ENCODE data around the gene PRPF40A.
"Not testable (repeated sequence)": the region's sequence is repeated elsewhere in the genome, so short reads cannot be mapped to it uniquely, and the experiment has no call there.

Gene PRPF40A

DNA sequence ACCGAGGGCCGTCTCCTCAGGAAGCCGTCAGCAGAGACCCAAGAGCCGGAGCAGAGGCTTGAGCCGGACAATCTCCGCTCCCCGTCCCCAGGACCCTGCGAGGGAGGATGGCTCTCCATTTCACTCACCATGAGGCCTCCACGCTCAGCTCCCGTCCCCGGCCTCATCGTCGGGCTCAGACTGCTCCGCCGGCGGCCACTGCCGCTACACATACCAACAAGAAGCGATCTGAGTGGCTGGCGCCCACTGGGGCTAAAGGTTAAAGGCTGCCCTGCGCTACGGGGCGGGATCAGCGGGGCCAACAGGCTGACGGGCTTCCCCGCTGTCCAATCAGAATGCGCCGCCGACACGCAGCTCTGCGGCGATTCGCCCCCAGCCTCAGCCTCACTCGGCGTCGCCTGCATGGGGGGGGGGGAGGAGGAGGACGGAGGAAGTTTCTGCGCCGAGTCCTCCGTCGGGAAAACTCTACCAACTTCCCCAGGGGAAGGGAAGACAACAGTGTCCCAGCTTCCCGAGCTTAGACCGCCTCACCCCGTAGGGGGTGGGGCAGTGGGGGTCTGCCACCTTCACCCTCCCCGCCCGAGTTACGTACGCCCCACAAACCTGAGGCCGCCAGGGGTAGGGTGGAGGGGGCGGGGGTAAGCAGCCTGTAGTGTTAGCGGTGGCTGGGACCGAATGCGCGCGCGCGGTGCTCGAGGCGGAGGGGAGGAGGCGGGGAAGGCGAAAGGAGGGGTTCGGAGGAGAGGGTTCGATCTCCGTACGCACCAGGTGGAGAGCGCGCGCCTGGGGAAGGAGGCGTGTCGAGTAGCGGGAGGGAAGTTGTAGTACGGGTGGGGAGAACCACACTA is at the start of gene PRPF40A:
Gene PRPF40A, minus strand, starts transcription at position 234 of the 848 bp plus-strand sequence. Its CDS starts 22 bp downstream, at position 212.
- TF ChIP-seq JUND (IDR thresholded peaks at IDR 0.05; ENCODE audit: low read depth), result no peak
- in situ Hi-C loops (cut with HindIII; ENCODE audit: low pct_unique_long_range_greater_than_20kb, low sequenced_read_pairs), result no loop called here
- peak; percentile 61 to 97 for DNase-seq (ENCODE audit: low read depth in 1 of 2, low spot score in 1 of 2)

DNA sequence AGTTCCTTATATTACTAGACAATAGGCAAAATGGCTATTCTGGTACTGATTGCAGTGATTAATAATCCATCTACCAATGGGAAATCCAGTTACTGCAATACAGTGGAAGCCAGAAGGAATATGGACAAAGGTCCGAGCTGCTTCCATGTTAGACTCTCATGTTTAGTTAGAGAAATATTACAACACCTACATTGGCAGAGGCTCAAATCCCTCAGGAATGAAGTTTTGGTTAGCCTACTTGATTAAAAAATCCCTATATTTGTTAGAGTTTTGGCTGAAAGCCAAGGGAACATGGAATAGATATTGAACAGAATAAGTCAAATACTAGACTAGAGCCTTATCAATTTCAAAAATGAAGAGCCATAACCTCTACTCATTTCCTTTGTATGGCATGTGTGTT is 49.7 kb upstream of the PRPF40A start:
- no peak for TF ChIP-seq JUND (IDR thresholded peaks at IDR 0.05; ENCODE audit: low read depth)
- no peak for DNase-seq (ENCODE audit: low read depth in 1 of 2, low spot score in 1 of 2)
- in situ Hi-C loops (cut with HindIII; ENCODE audit: low pct_unique_long_range_greater_than_20kb, low sequenced_read_pairs), result no loop called here

DNA sequence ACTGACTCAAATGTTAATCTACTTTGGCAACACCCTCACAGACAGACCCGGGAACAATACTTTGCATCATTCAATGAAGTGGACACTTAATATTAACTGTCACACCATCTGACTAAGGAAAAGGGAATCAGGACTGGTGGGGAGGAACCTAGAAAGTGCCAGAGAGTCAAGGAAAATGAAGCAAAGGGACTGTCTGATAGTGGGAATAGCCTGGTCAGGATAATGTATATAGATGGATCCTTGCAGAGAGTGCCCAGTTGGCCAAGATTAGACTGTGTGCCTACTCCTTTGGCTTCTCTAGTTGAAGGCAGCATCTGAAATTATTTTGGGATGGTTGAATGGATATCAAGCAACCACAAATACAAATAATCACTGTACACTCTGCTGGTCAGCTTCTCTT is 46.4 kb upstream of the PRPF40A start:
- no peak for DNase-seq (ENCODE audit: low read depth in 1 of 2, low spot score in 1 of 2)

DNA sequence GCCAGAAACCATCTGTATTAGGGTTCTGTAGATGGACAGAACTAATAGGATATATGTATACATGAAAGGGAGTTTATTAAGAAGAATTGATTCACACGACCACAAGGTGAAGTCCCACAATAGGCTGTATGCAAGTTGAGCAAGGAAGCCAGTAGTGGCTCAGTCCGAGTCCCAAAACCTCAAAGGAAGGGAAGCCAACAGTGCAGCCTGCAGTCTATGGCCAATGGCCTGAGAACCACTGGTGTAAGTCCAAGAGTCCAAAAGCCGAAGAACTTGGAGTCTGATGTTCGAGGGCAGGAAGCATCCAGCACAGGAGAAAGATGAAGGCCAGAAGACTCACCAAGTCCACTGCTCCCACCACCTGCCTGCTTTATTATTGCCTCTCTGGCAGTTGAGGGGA is 45.9 kb upstream of the PRPF40A start:
- DNase-seq (ENCODE audit: low read depth in 1 of 2, low spot score in 1 of 2); in situ Hi-C loops (cut with HindIII; ENCODE audit: low pct_unique_long_range_greater_than_20kb, low sequenced_read_pairs): not testable (repeated sequence)

More for the DNA sequence above, 46.4 kb upstream of the PRPF40A start:
- in situ Hi-C loops (cut with HindIII; ENCODE audit: low pct_unique_long_range_greater_than_20kb, low sequenced_read_pairs), result no loop called here
- no peak for TF ChIP-seq JUND (IDR thresholded peaks at IDR 0.05; ENCODE audit: low read depth)

DNA sequence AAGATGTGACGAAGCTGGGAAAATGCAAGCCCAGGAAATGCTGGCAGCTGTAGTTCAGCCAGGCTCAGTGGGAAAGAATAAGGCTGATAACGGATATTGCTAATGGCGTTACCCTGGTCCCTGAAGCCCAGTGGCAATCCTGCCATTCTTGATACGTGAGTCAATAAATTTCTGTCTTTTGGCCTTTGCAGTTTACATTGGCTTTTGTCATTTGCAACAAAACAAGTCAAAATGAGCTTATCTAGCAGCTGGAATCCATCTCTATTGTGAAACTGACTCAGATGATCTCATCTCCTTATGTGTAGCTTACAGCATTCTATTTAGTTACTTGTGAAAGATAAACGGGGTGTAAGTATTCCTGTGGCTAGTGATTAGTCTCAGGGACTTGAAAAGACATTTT is 44.9 kb upstream of the PRPF40A start:
- no peak for TF ChIP-seq JUND (IDR thresholded peaks at IDR 0.05; ENCODE audit: low read depth)
- in situ Hi-C loops (cut with HindIII; ENCODE audit: low pct_unique_long_range_greater_than_20kb, low sequenced_read_pairs), result no loop called here
- DNase-seq (ENCODE audit: low read depth in 1 of 2, low spot score in 1 of 2), result no peak

DNA sequence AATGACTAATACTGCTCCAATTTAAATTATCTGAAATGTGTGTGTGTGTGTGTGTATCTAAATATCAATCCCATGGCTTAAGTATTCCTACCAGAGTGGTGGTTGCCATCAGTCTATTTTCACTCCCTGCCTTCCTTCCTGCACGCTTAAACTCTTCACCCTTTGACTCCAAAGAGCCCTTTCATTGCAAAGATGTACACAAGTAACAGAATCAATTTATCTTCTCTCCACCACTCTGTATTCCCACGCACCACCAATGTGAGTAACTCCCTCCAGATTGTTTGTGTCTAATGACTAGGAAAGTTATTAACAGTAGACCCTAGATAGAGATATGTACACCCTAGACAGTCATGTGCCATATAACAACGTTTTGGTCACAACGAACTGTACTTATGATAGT is 44.0 kb upstream of the PRPF40A start:
- DNase-seq (ENCODE audit: low read depth in 1 of 2, low spot score in 1 of 2), result no peak
- in situ Hi-C loops (cut with HindIII; ENCODE audit: low pct_unique_long_range_greater_than_20kb, low sequenced_read_pairs), result no loop called here
- no peak for TF ChIP-seq JUND (IDR thresholded peaks at IDR 0.05; ENCODE audit: low read depth)

DNA sequence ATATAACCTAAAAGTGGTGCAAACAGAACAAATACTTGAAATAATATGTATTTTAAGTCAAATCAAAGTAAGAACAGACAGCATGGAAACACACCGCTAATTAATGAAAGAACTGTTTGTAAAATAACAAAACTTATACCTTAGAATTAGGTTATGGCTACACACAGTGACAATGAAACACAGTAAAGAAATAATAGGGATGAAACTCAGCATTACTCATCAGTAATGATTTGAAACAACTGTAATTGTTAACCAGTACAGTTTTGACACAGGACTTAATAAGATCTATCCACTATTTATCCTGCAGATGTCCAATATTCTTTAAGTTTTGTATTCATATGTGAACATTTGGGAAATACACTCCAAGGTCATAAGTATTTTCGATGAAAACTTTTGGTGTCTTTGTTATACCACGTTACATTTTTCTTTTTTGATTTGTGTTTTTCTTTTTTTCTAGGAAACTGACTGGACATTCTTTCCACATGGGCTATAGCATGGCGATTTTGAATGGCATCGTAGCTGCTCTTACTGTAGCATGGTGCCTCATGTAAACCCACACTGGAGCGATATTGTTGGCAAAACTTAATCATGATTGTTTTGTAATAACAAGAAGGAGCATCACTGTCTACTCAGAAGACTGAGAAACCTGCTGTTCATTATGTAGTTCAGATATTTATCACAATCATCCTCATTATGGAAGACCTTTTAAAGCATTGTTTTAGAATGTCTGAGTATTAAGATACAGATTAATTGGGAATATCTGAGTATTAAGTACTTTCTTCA is 42.2 kb upstream of the PRPF40A start:
- no peak for TF ChIP-seq JUND (IDR thresholded peaks at IDR 0.05; ENCODE audit: low read depth)
- DNase-seq (ENCODE audit: low read depth in 1 of 2, low spot score in 1 of 2), result no peak
- in situ Hi-C loops (cut with HindIII; ENCODE audit: low pct_unique_long_range_greater_than_20kb, low sequenced_read_pairs), result no loop called here

DNA sequence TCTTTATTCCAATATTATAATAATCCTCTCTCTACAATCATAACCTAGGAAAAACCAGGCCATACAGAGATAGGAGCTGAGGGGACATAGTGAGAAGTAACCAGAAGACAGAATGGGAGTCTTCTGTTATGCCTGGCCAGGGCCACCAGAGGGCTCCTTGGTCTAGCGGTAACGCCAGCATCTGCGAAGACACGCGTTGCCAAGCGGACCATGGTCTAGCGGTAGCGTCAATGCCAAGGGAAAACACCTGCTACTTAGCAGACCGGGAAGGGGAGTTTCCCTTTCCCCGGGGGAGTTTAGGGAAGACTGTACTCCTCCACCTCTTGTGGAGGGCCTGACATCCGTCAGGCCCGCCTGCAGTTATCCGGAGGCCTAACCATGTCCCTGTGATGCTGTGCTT is 37.8 kb upstream of the PRPF40A start:
- in situ Hi-C loops (cut with HindIII; ENCODE audit: low pct_unique_long_range_greater_than_20kb, low sequenced_read_pairs), result no loop called here

DNA sequence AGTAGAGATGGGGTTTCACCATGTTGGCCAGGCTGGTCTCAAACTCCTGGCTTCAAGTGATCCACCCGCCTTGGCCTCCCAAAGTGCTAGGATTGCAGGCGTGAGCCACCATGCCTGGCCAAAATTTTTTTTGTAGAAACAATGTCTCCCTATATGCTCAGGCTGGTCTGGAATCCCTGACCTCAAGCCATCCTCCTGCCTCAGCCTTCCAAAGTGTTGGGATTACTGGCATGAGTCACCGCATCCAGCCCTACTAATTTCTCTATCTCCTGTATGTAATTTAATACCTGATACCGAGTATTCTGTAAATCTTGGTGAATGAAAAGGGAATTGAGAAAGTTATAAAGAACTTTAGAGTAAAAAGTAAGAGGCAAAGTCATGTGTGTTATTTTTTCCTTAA is 30.5 kb upstream of the PRPF40A start:
- DNase-seq (ENCODE audit: low read depth in 1 of 2, low spot score in 1 of 2); in situ Hi-C loops (cut with HindIII; ENCODE audit: low pct_unique_long_range_greater_than_20kb, low sequenced_read_pairs): not testable (repeated sequence)

More for the DNA sequence above, 37.8 kb upstream of the PRPF40A start:
- TF ChIP-seq JUND (IDR thresholded peaks at IDR 0.05; ENCODE audit: low read depth), result no peak
- DNase-seq (ENCODE audit: low read depth in 1 of 2, low spot score in 1 of 2), result no peak

DNA sequence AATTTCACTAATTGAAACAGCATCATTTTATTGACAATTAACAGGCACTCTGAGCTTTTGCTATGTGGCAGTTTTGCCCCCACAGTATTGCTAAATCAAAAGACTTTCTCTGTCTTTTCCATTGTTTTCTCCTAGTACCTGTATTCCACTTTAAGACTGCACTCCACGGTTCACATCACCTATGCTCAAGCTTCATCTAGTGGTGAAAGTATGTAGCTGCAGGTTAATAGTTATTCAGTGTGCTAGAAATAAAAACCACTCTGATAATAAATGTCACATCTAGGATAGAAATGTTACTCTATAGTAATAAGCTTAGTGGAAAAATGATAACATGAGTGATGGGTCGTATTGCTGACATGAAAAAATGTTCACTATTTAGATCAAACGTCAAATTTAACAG is 25.7 kb upstream of the PRPF40A start:
- TF ChIP-seq JUND (IDR thresholded peaks at IDR 0.05; ENCODE audit: low read depth), result no peak
- in situ Hi-C loops (cut with HindIII; ENCODE audit: low pct_unique_long_range_greater_than_20kb, low sequenced_read_pairs), result no loop called here
- peak in 1 of 2 experiments; percentile 53 for DNase-seq (ENCODE audit: low read depth in 1 of 2, low spot score in 1 of 2)

DNA sequence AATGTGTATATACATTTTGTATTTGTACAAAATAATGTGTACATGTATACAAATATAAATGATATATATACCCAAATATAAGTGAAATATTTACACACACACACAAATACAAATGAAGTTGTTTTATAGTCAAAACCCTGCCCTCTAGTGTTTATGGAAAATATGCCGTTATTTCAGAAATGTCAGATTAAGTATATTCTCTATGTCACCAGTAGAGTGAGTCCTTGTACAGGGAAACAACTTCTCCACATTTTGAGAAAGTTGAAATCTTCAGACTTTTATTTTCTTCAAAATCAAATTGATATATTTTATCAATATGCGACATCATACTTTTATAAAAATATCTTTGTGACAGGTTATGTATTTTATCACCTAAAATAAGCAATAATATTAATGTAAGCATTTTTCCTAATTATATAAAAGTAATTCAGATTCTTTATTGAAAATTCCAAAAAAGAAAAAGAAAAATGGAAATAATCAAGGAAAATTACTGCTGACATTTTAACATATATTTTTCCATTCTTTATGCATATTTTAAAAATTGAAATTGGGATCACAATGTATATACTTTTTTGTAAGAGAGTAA is 23.6 kb upstream of the PRPF40A start:
- in situ Hi-C loops (cut with HindIII; ENCODE audit: low pct_unique_long_range_greater_than_20kb, low sequenced_read_pairs), result no loop called here
- no peak for TF ChIP-seq JUND (IDR thresholded peaks at IDR 0.05; ENCODE audit: low read depth)
- DNase-seq (ENCODE audit: low read depth in 1 of 2, low spot score in 1 of 2), result peak in 1 of 2 experiments; percentile 67

DNA sequence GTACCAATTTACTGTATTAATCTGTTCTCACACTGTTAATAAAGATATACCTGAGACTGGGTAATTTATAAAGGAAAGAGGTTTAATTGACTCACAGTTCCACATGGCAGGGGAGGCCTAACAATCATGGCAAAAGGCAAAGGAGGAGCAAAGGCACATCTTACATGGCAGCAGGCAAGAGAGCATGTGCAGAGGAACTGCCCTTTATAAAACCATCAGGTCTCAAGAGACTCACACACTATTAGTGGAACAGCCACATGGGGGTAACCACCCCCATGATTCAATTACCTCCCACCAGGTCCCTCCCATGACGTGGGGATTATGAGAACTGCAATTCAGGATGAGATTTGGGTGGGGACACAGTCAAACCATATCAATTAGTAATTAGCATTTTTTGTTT is 22.4 kb upstream of the PRPF40A start:
- DNase-seq (ENCODE audit: low read depth in 1 of 2, low spot score in 1 of 2); in situ Hi-C loops (cut with HindIII; ENCODE audit: low pct_unique_long_range_greater_than_20kb, low sequenced_read_pairs): not testable (repeated sequence)

DNA sequence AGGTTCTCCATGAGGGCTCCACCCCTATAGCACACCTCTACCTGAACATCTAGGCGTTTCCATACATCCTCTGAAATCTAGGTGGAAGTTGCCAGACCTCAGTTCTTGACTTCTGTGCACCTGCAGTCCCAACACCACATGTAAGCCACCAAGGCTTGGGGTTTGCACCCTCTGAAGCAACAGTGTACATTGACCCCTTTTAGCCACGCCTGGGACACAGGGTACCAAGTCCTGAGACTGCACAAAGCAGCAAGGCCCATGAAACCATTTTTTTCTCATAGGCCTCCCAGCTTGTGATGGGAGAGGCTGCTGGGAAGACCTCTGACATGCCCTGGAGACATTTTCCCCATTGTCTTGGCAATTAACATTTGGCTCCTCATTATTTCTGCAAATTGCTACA is 21.2 kb upstream of the PRPF40A start:
- DNase-seq (ENCODE audit: low read depth in 1 of 2, low spot score in 1 of 2), result no peak
- in situ Hi-C loops (cut with HindIII; ENCODE audit: low pct_unique_long_range_greater_than_20kb, low sequenced_read_pairs), result no loop called here
- TF ChIP-seq JUND (IDR thresholded peaks at IDR 0.05; ENCODE audit: low read depth), result no peak

DNA sequence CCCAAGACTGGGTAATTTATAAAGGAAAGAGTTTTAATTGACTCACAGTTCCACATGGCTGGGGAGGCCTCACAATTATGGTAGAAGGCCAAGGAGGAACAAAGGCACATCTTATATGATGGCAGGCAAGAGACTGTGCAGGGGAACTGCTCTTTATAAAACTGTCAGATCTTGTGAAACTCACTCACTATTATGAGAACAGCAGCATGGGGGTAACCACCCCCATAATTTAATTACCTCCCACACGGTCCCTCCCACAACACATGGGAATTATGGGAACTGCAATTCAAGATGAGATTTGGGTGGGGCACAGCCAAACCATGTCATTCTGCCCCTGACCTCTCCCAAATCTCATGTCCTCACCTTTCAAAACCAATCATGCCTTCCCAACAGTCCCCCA is 20.2 kb upstream of the PRPF40A start:
- in situ Hi-C loops (cut with HindIII; ENCODE audit: low pct_unique_long_range_greater_than_20kb, low sequenced_read_pairs); DNase-seq (ENCODE audit: low read depth in 1 of 2, low spot score in 1 of 2): not testable (repeated sequence)

Measured in T47D (cell line).